ENCODE measurements around the gene ERGIC1.

GRCh38 chr5:172913117-172913850, 79.2 kb downstream of the ERGIC1 start:
- TF ChIP-seq CTCF (IDR thresholded peaks at IDR 0.05; ENCODE audit: low read length): no peak
- no peak for TF ChIP-seq EZH2 (optimal IDR thresholded peaks at IDR 0.05; ENCODE audit: low read depth, low read length)
- no peak for TF ChIP-seq EZH2phosphoT487 (IDR thresholded peaks at IDR 0.05; ENCODE audit: low read length)
